ENCODE data around the gene FAM168A. TPM values are rescaled to one million over a fixed set of nuclear protein-coding genes. Genes with fewer than 3 reads are reported as not detected.

FAM168A gene
- total and polyA plus RNA-seq, 4 donors: 4.8 to 14.6 (median 9.1) TPM

DNA sequence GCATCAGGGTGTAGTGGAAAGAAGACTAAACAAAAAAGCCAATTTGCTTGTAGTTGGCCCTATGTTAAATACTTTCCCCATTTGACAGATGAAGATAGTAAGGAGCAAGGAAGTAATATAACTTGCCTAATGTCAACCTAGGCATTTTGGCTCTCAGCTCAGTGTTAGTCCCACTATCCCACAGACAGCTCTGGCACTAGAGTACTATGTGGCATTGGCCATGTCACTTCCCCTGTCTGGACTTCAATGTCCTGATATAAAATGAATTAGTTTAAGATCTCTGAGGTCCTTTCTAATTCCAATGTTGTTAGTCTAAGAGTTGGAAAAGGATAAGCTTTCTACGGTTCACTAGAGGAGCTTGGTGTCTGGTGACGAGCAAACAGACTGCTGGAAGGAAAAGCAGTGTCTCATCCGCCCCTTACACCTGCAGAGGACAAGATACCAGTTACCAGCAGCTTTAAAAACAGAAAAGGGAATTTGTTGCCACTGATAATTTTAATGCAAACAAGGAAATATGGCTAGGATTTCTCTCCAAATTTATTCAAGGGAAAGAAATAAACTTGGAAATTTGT is 129.2 kb downstream of the FAM168A start (continued):
- TF ChIP-seq, protein P1, sequence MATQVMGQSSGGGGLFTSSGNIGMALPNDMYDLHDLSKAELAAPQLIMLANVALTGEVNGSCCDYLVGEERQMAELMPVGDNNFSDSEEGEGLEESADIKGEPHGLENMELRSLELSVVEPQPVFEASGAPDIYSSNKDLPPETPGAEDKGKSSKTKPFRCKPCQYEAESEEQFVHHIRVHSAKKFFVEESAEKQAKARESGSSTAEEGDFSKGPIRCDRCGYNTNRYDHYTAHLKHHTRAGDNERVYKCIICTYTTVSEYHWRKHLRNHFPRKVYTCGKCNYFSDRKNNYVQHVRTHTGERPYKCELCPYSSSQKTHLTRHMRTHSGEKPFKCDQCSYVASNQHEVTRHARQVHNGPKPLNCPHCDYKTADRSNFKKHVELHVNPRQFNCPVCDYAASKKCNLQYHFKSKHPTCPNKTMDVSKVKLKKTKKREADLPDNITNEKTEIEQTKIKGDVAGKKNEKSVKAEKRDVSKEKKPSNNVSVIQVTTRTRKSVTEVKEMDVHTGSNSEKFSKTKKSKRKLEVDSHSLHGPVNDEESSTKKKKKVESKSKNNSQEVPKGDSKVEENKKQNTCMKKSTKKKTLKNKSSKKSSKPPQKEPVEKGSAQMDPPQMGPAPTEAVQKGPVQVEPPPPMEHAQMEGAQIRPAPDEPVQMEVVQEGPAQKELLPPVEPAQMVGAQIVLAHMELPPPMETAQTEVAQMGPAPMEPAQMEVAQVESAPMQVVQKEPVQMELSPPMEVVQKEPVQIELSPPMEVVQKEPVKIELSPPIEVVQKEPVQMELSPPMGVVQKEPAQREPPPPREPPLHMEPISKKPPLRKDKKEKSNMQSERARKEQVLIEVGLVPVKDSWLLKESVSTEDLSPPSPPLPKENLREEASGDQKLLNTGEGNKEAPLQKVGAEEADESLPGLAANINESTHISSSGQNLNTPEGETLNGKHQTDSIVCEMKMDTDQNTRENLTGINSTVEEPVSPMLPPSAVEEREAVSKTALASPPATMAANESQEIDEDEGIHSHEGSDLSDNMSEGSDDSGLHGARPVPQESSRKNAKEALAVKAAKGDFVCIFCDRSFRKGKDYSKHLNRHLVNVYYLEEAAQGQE (IDR thresholded peaks at IDR 0.05): no peak

- no peaks in the 10 kb centered on the region for H3K27me3 ChIP-seq (ENCODE audit: control insufficient read depth in 4 of 4, insufficient read depth in 4 of 4, low read length in 3 of 4)
Measured at GRCh38 chr11:73467505-73467904, 130.4 kb downstream of the FAM168A start.

GRCh38 chr11:73466643-73467042 is 131.3 kb downstream of the FAM168A start:
- H3K9me3 ChIP-seq (ENCODE audit: control insufficient read depth in 4 of 4, low read length in 3 of 4): no peaks in the 10 kb centered on the region
- H3K9ac ChIP-seq (ENCODE audit: low read depth in 1 of 2, low read length in 2 of 2): no peak overlapping the region
- DNase-seq (ENCODE audit: low spot score): no peak
- WGBS: 95% methylated on average over 1 of the region's 1 CpG
- no peak overlapping the region for H3K27ac ChIP-seq (ENCODE audit: low read depth in 1 of 2, low read length in 2 of 2)
- H3K4me1 ChIP-seq (ENCODE audit: control insufficient read depth in 4 of 4, insufficient read depth in 4 of 4, low read length in 3 of 4): peaks cover 0 to 4% (median 0%) of the 10 kb centered on the region in 4 donors
- TF ChIP-seq CTCF (IDR thresholded peaks at IDR 0.05; ENCODE audit: low read depth, low read length, missing input control) (no peak), YY1 (IDR thresholded peaks at IDR 0.05) (no peak), EGR1 (IDR thresholded peaks at IDR 0.05; ENCODE audit: low read depth in 2 of 2) (no peak), MAX (IDR thresholded peaks at IDR 0.05) (no peak), TAF1 (conservative IDR thresholded peaks at IDR 0.05) (no peak), RAD21 (IDR thresholded peaks at IDR 0.05) (no peak), GABPA (IDR thresholded peaks at IDR 0.05 in 1 of 2, conservative IDR thresholded peaks at IDR 0.05 in 1 of 2) (no peak), FOXA2 (IDR thresholded peaks at IDR 0.05) (no peak)
- TF ChIP-seq, protein P2, sequence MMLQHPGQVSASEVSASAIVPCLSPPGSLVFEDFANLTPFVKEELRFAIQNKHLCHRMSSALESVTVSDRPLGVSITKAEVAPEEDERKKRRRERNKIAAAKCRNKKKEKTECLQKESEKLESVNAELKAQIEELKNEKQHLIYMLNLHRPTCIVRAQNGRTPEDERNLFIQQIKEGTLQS (IDR thresholded peaks at IDR 0.05): no peak
- TF ChIP-seq, protein P3, sequence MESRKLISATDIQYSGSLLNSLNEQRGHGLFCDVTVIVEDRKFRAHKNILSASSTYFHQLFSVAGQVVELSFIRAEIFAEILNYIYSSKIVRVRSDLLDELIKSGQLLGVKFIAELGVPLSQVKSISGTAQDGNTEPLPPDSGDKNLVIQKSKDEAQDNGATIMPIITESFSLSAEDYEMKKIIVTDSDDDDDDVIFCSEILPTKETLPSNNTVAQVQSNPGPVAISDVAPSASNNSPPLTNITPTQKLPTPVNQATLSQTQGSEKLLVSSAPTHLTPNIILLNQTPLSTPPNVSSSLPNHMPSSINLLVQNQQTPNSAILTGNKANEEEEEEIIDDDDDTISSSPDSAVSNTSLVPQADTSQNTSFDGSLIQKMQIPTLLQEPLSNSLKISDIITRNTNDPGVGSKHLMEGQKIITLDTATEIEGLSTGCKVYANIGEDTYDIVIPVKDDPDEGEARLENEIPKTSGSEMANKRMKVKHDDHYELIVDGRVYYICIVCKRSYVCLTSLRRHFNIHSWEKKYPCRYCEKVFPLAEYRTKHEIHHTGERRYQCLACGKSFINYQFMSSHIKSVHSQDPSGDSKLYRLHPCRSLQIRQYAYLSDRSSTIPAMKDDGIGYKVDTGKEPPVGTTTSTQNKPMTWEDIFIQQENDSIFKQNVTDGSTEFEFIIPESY (IDR thresholded peaks at IDR 0.05): no peak
- H3K36me3 ChIP-seq (ENCODE audit: control insufficient read depth in 4 of 4, insufficient read depth in 3 of 4, low read depth in 1 of 4, low read length in 3 of 4): no peaks in the 10 kb centered on the region
- no peaks in the 10 kb centered on the region for H3K27me3 ChIP-seq (ENCODE audit: control insufficient read depth in 4 of 4, insufficient read depth in 4 of 4, low read length in 3 of 4)
- H3K4me3 ChIP-seq (ENCODE audit: low read depth in 1 of 3, low read length in 3 of 3): no peak overlapping the region

More at GRCh38 chr11:73467505-73467904, 130.4 kb downstream of the FAM168A start:
- H3K9ac ChIP-seq (ENCODE audit: low read depth in 1 of 2, low read length in 2 of 2): no peak overlapping the region
- 78% methylated on average over 2 of the region's 2 CpGs for WGBS
- no peak for TF ChIP-seq TAF1 (conservative IDR thresholded peaks at IDR 0.05)
- TF ChIP-seq RXRA (IDR thresholded peaks at IDR 0.05): no peak
- no peak for TF ChIP-seq RAD21 (IDR thresholded peaks at IDR 0.05)
- no peak overlapping the region for H3K4me3 ChIP-seq (ENCODE audit: low read depth in 1 of 3, low read length in 3 of 3)
- H3K4me1 ChIP-seq (ENCODE audit: control insufficient read depth in 4 of 4, insufficient read depth in 4 of 4, low read length in 3 of 4): peaks cover 0 to 4% (median 0%) of the 10 kb centered on the region in 4 donors
- DNase-seq (ENCODE audit: low spot score): no peak
- H3K36me3 ChIP-seq (ENCODE audit: control insufficient read depth in 4 of 4, insufficient read depth in 3 of 4, low read depth in 1 of 4, low read length in 3 of 4): no peaks in the 10 kb centered on the region
- no peaks in the 10 kb centered on the region for H3K9me3 ChIP-seq (ENCODE audit: control insufficient read depth in 4 of 4, low read length in 3 of 4)
- H3K27ac ChIP-seq (ENCODE audit: low read depth in 1 of 2, low read length in 2 of 2): no peak overlapping the region

Data from liver (tissue), 9 donors.